PC-3 (cell line): ENCODE results near the gene UGCG. TPM values are rescaled to one million over a fixed set of nuclear protein-coding genes. Genes with fewer than 3 reads are reported as not detected.

Source experiments
- ATAC-seq: fragments of 200-7000 bp; cut with Tn5 transposase; 2 replicates; pipeline ENCODE4 v1.9.1; 2020; ENCODE audit warnings: mild to moderate bottlenecking, moderate library complexity
- BruUV-seq: library from RNA; stranded (reverse); fragments of 400-500 nt; replicated peaks from 2 replicates; lab custom pipeline; 2021; lab: Mats Ljungman, UMichigan
- CTCF ChIA-PET: fragments of 300-600 bp; sonication (Branson Sonifier 250); formaldehyde crosslinking; loops from one replicate; lab custom pipeline; 2022; ENCODE audit warnings: antibody characterized with exemption; lab: Charles Lee
- POLR2A ChIA-PET: fragments of 300-600 bp; sonication (Branson Sonifier 250); formaldehyde crosslinking; loops from one replicate; lab custom pipeline; 2022; ENCODE audit warnings: antibody characterized with exemption; ENCODE audit not compliant: unreplicated experiment; lab: Charles Lee
- DNase-seq: peaks from one replicate; pipeline ENCODE4 v3.0.0-alpha.2; 2015
- H2AFZ ChIP-seq: fragments of 300-600 bp; sonication (generic); 2 replicates; pipeline ENCODE4 v1.6.0; 2016; ENCODE audit warnings: antibody characterized with exemption, low read length
- H3F3A ChIP-seq: fragments of 300-600 bp; sonication (generic); one replicate; pipeline ENCODE4 v1.6.0; 2017; ENCODE audit warnings: antibody characterized with exemption, low read length, control low read depth, mild to moderate bottlenecking; ENCODE audit not compliant: unreplicated experiment
- H3K27ac ChIP-seq: fragments of 300-600 bp; sonication (generic); 2 replicates; pipeline ENCODE4 v1.5.1; 2016; ENCODE audit warnings: mild to moderate bottlenecking, low read length
- H3K27me3 ChIP-seq: fragments of 300-600 bp; sonication (generic); 2 replicates; pipeline ENCODE4 v1.6.1; 2016; ENCODE audit warnings: low read length, mixed read lengths
- H3K36me3 ChIP-seq: fragments of 300-600 bp; sonication (generic); 2 replicates; pipeline ENCODE4 v1.6.1; 2016; ENCODE audit warnings: low read depth, mixed run types, low read length, mixed read lengths
- H3K4me1 ChIP-seq: fragments of 300-600 bp; sonication (generic); 2 replicates; pipeline ENCODE4 v1.5.1; 2016; ENCODE audit warnings: low read length; ENCODE audit not compliant: insufficient read depth
- H3K4me2 ChIP-seq: fragments of 300-600 bp; sonication (generic); 2 replicates; pipeline ENCODE4 v1.6.0; 2016; ENCODE audit warnings: low read length
- H3K4me3 ChIP-seq: fragments of 300-600 bp; sonication (generic); 2 replicates; pipeline ENCODE4 v1.5.1; 2016; ENCODE audit warnings: mild to moderate bottlenecking, low read length, mixed read lengths
- H3K79me2 ChIP-seq: fragments of 300-600 bp; sonication (generic); 2 replicates; pipeline ENCODE4 v1.6.1; 2017; ENCODE audit warnings: low read length, mixed read lengths
- H3K9ac ChIP-seq: fragments of 300-600 bp; sonication (generic); 2 replicates; pipeline ENCODE4 v1.6.0; 2016; ENCODE audit warnings: mild to moderate bottlenecking, low read length
- H3K9me2 ChIP-seq: fragments of 300-600 bp; sonication (generic); replicated peaks from 2 replicates; pipeline ENCODE4 v1.6.1; 2016; ENCODE audit warnings: mixed run types, low read length, mixed read lengths
- H3K9me3 ChIP-seq: fragments of 300-600 bp; sonication (generic); 2 replicates; pipeline ENCODE4 v1.6.1; 2016; ENCODE audit warnings: low read length, mixed read lengths
- H4K20me1 ChIP-seq: fragments of 300-600 bp; sonication (generic); 2 replicates; pipeline ENCODE4 v1.6.1; 2016; ENCODE audit warnings: low read length, mixed read lengths
- CTCF ChIP-seq: fragments of 300-600 bp; sonication (generic); conservative IDR thresholded peaks from 2 replicates; pipeline ENCODE4 v1.5.1; 2017; ENCODE audit warnings: antibody characterized with exemption, low read depth, mild to moderate bottlenecking, low read length
- EZH2 ChIP-seq: fragments of 300-600 bp; sonication (generic); IDR thresholded peaks from one replicate; pipeline ENCODE4 v1.6.1; 2017; ENCODE audit warnings: antibody characterized with exemption, mild to moderate bottlenecking, low read length; ENCODE audit not compliant: unreplicated experiment
- EZH2phosphoT487 ChIP-seq: fragments of 300-600 bp; sonication (generic); IDR thresholded peaks from 2 replicates; pipeline ENCODE4 v1.6.1; 2018; ENCODE audit warnings: mild to moderate bottlenecking, antibody characterized with exemption, low read length, borderline replicate concordance
- intact Hi-C: fragments of 100-400 bp; cut with micrococcal nuclease; formaldehyde crosslinking; loops from 2 replicates; pipeline ENCODE4 v1.9.0; 2023
- total RNA-seq: library from RNA; depleted of rRNA; stranded (reverse); fragments of >200 nt; gene quantifications from 2 replicates; pipeline ENCODE4 v1.2.3, GENCODE V29; 2014

Gene UGCG
- total RNA-seq, 1 experiment from 2014 or later = 29.4 TPM

DNA sequence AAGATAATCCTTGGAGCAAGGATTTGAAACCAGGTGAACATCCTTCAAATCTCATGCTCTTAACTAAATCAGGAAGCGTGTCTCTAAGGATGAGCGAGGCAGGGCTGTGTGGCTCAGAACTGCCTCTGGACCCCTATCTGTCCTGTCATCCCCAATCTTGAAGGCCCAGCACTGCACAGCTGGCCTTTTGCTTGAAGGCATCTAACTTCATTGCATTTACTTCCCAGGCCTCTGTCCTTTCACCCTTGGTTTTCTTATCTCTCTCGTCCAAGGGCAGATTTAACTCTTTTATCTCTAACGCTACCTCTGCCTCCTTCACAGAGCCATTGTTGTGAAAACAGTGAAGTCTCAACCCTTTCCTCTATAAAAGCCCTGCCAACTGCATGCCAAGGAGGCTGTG, 83.8 kb downstream of the UGCG start:
- H3K27me3 ChIP-seq = no peaks in the 10 kb centered on the region
- BruUV-seq = no TSS peak
- CTCF ChIA-PET = no interaction called here
- H3K36me3 ChIP-seq = no peaks in the 10 kb centered on the region
- no peak overlapping the region for H3K9ac ChIP-seq
- TF ChIP-seq EZH2 (no peak), CTCF (no peak), EZH2phosphoT487 (no peak)
- DNase-seq = no peak
- H2AFZ ChIP-seq = no peak overlapping the region
- no peak overlapping the region for H3K27ac ChIP-seq
- H3F3A ChIP-seq = no peaks in the 10 kb centered on the region
- no peaks in the 10 kb centered on the region for H3K9me2 ChIP-seq
- H3K79me2 ChIP-seq = no peaks in the 10 kb centered on the region
- no peak overlapping the region for H3K4me2 ChIP-seq
- no peak overlapping the region for H3K4me3 ChIP-seq
- H4K20me1 ChIP-seq = no peaks in the 10 kb centered on the region
- intact Hi-C loops = no loop called here
- POLR2A ChIA-PET = no interaction called here
- no peaks in the 10 kb centered on the region for H3K4me1 ChIP-seq
- ATAC-seq = no peak
- H3K9me3 ChIP-seq = no peaks in the 10 kb centered on the region

- no peak for TF ChIP-seq CTCF
- no peak for TF ChIP-seq EZH2phosphoT487
- TF ChIP-seq EZH2 = no peak
- no peak overlapping the region for H3K9ac ChIP-seq
- CTCF ChIA-PET = no interaction called here
- H3K27me3 ChIP-seq = no peaks in the 10 kb centered on the region
- no peak overlapping the region for H3K4me3 ChIP-seq
- H3K4me2 ChIP-seq = no peak overlapping the region
- DNase-seq = no peak
- no peaks in the 10 kb centered on the region for H3K4me1 ChIP-seq
- no peaks in the 10 kb centered on the region for H3F3A ChIP-seq
- H3K27ac ChIP-seq = no peak overlapping the region
- H3K9me3 ChIP-seq = no peaks in the 10 kb centered on the region
- H3K36me3 ChIP-seq = no peaks in the 10 kb centered on the region
- no peaks in the 10 kb centered on the region for H4K20me1 ChIP-seq
- no peak overlapping the region for H2AFZ ChIP-seq
- no peaks in the 10 kb centered on the region for H3K79me2 ChIP-seq
- no peaks in the 10 kb centered on the region for H3K9me2 ChIP-seq
- intact Hi-C loops = no loop called here
- POLR2A ChIA-PET = interaction anchor here (0.6 kb wide), 1 partner anchor 33 kb away, joined by 4 read pairs; no protein-coding TSS in a partner anchor
- ATAC-seq = no peak
- no TSS peak for BruUV-seq
Measured at GRCh38 chr9:111983484-111983908, 86.9 kb downstream of the UGCG start.

DNA sequence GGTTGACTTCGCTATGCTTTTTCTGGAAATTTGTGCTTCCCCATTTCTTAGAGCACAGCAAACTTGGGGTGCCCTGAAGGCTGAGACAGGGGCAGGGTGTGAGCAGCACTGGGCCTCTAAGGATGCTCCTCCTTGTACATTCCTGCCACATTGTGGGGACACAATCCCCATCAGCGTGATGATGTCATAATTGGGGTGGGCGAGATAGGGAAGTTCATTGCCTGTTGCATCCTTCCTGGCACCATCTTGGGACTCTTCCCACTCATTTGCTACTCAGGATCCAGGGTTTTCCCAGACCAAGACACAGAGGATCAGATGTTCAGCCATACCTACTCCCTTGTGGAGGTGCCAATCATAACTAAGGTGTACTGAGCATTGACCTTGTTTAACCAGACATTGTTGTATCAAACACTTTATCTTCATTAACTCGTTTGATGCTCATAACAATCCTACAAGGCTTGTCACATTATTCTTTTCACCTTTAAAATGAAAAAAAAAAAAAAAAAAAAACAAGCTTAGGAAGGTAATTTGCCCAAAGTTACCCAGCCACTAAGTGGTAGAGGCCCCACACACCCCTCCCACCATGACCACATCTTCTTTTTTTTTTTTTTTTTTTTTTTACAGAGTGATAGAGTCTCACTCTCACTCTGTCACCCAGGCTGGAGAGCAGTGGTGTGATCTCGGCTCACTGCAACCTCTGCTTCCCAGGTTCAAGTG, 87.6 kb downstream of the UGCG start:
- Histone ChIP-seq H3K9me2 (no peaks in the 10 kb centered on the region), H3K9me3 (no peaks in the 10 kb centered on the region), H3K4me2 (no peak overlapping the region), H2AFZ (no peak overlapping the region), H4K20me1 (no peaks in the 10 kb centered on the region), H3K36me3 (no peaks in the 10 kb centered on the region), H3K4me3 (no peak overlapping the region), H3K27ac (no peak overlapping the region), H3F3A (no peaks in the 10 kb centered on the region), H3K27me3 (no peaks in the 10 kb centered on the region), H3K4me1 (no peaks in the 10 kb centered on the region), H3K9ac (no peak overlapping the region), H3K79me2 (no peaks in the 10 kb centered on the region)
- no peak for TF ChIP-seq EZH2phosphoT487
- no peak for TF ChIP-seq CTCF
- no peak for TF ChIP-seq EZH2
- ATAC-seq (no peak), DNase-seq (no peak)
- BruUV-seq = no TSS peak
- CTCF ChIA-PET = interaction anchor here (0.6 kb wide), 1 partner anchor 90 kb away, joined by 4 read pairs; no protein-coding TSS in a partner anchor
- POLR2A ChIA-PET = no interaction called here
- intact Hi-C loops = no loop called here
